Aorta (tissue), 5 donors: ENCODE measurements around the gene STAT4. TPM values are rescaled to one million over a fixed set of nuclear protein-coding genes. Genes with fewer than 3 reads are reported as not detected.

Experiments used
- ATAC-seq: fragments of 200-7000 bp; cut with Tn5 transposase; one replicate; pipeline ENCODE4 v1.9.1; 2022; ENCODE audit warnings: moderate library complexity; ENCODE audit not compliant: low FRiP score
- DNase-seq, 2 donors: peaks; one replicate each; pipeline ENCODE4 v3.0.0-alpha.2; 2020
- H3K27ac ChIP-seq, 2 donors: one replicate each; pipeline ENCODE4 v1.5.1; 2013; ENCODE audit warnings: low read length in 2 of 2, mild to moderate bottlenecking in 2 of 2, moderate library complexity in 2 of 2, control low read depth in 1 of 2, inconsistent platforms in 1 of 2, low read depth in 1 of 2
- H3K27me3 ChIP-seq, 2 donors: one replicate each; pipeline ENCODE4 v1.6.1; 2013; ENCODE audit warnings: control low read depth in 1 of 2, low read length in 1 of 2, mild to moderate bottlenecking in 1 of 2, moderate library complexity in 1 of 2; ENCODE audit not compliant: insufficient read depth in 2 of 2, control insufficient read depth in 1 of 2
- H3K36me3 ChIP-seq, 2 donors: one replicate each; pipeline ENCODE4 v1.6.1; 2013; ENCODE audit warnings: control low read depth in 1 of 2, low read length in 1 of 2, mild to moderate bottlenecking in 1 of 2; ENCODE audit not compliant: insufficient read depth in 2 of 2, control insufficient read depth in 1 of 2
- H3K4me1 ChIP-seq, 2 donors: one replicate each; pipeline ENCODE4 v1.6.1; 2013; ENCODE audit warnings: low read length in 2 of 2, control low read depth in 1 of 2, mild to moderate bottlenecking in 1 of 2, moderate library complexity in 1 of 2; ENCODE audit not compliant: insufficient read depth in 2 of 2, control insufficient read depth in 1 of 2
- H3K4me3 ChIP-seq, 2 donors: one replicate each; pipeline ENCODE4 v1.5.1; 2013; ENCODE audit warnings: low read length in 2 of 2, control low read depth in 1 of 2, mild to moderate bottlenecking in 1 of 2
- H3K9me3 ChIP-seq: one replicate; pipeline ENCODE4 v1.6.1; 2013; ENCODE audit warnings: mild to moderate bottlenecking, low read length; ENCODE audit not compliant: control insufficient read depth
- WGBS, 2 donors: extraction: QIAGEN DNeasy Blood & Tissue Kit; methylation state at CpG; one replicate each; pipeline ENCODE4 v1.1.7; 2013; 5-methylcytosine and 5-hydroxymethylcytosine counted together
- intact Hi-C, 2 donors: fragments of 100-400 bp; cut with DNase I; formaldehyde crosslinking; loops; one replicate each; pipeline versions ENCODE4 v1.14.2 to v1.15.0; 2022
- polyA plus RNA-seq, 2 donors: library from polyadenylated mRNA; stranded (reverse); fragments of 200-250 nt; gene quantifications; one replicate each; pipeline ENCODE4 v1.2.3, GENCODE V29; 2013
- total RNA-seq, 2 donors: library from RNA; stranded (reverse); fragmentation: NEBNext Ultra II Directional; extraction: Animal tissue kit (Norgen Biotek cat#: 25700); gene quantifications; one replicate each; pipeline ENCODE4 v1.2.1, GENCODE V29; 2021
- donor health status: healthy with polysubstance abuse.
- donor health status: Bipolar disorder and iron deficiency.
- donor health status: DM: no; HTN: no; CAD: no.
- donor health status: DM: no; HTN: no; CAD: no.
- donor health status: DM: yes; HTN: yes; CAD: no.

Gene STAT4
- total and polyA plus RNA-seq, 4 donors = 1.1 to 7.7 (median 3.0) TPM

DNA sequence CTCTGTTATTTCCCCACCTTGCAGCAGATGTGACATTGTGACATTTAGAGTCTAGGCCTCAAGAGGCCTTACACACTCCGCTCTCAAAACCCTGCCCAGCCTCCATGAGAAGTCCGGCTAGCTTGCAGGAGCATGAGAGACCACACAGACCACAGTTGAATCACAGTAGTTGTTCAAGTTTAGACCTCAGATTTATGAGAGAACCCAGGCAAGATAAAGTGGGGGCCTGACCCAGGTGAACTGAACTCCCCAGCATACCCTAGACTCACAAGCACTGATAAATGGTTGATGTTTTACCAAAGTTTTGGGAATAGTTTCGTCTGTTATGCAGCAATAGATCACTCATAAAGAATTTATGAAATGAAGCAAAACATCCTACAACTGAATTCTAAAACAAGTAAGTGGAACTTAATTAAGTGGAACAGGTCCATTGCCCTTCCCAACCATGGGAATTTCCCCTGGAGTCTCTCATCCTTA is 132.1 kb downstream of the STAT4 start:
- ATAC-seq (no peak), DNase-seq (no peak)
- Histone ChIP-seq H3K4me3 (no peak overlapping the region), H3K27ac (no peak overlapping the region), H3K4me1 (no peaks in the 10 kb centered on the region), H3K27me3 (no peaks in the 10 kb centered on the region), H3K9me3 (no peaks in the 10 kb centered on the region), H3K36me3 (no peaks in the 10 kb centered on the region)
- WGBS, 2 donors = 92 to 93% methylated on average over 3 of the region's 3 CpGs
- intact Hi-C loops = no loop called here

DNA sequence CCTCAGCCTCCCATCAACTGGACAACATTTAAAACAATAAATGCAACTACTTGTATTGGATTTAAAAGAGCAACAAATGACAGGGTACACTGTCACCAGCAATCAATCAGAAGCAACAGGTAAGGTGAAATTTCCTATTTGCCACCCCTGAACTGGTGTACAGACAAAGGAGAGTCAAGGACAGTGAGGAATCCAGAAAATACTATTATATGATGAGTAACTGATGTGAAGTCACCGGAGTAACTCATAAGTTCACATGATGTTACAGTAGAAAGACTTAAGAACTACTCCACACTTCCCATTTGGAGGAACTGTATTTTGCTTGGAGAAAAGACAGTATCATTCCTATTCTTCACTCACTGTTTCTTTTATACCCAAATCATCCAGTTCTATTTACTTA is 132.7 kb downstream of the STAT4 start:
- DNase-seq (no peak), ATAC-seq (no peak)
- H3K27me3 ChIP-seq = no peaks in the 10 kb centered on the region
- H3K4me1 ChIP-seq = no peaks in the 10 kb centered on the region
- H3K36me3 ChIP-seq = no peaks in the 10 kb centered on the region
- intact Hi-C loops = no loop called here
- H3K4me3 ChIP-seq = no peak overlapping the region
- no peaks in the 10 kb centered on the region for H3K9me3 ChIP-seq
- 87 to 91% methylated on average over 1 of the region's 1 CpG for WGBS, 2 donors
- no peak overlapping the region for H3K27ac ChIP-seq

DNA sequence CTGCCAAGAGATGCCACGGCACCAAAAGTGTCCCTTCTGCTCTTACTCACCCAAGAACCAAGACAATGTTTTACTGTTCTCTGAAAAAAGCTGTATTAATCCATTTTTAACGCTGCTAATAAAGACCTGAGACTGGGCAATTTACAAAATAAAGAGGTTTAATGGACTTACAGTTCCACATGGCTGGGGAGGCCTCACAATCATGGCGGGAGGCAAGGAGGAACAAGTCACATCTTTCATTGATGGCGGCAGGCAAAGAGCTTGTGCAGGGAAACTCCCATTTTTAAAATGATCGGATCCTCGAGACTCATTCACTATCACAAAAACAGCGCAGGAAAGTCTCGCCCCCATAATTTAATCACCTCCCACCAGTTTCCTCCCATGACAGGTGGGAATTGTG is 135.0 kb downstream of the STAT4 start:
- no peaks in the 10 kb centered on the region for H3K4me1 ChIP-seq
- H3K36me3 ChIP-seq = no peaks in the 10 kb centered on the region
- ATAC-seq (no peak), DNase-seq (no peak)
- intact Hi-C loops = no loop called here
- no peak overlapping the region for H3K27ac ChIP-seq
- H3K4me3 ChIP-seq = no peak overlapping the region
- no peaks in the 10 kb centered on the region for H3K27me3 ChIP-seq
- no peaks in the 10 kb centered on the region for H3K9me3 ChIP-seq
- 84 to 88% methylated on average over 8 of the region's 8 CpGs for WGBS, 2 donors

DNA sequence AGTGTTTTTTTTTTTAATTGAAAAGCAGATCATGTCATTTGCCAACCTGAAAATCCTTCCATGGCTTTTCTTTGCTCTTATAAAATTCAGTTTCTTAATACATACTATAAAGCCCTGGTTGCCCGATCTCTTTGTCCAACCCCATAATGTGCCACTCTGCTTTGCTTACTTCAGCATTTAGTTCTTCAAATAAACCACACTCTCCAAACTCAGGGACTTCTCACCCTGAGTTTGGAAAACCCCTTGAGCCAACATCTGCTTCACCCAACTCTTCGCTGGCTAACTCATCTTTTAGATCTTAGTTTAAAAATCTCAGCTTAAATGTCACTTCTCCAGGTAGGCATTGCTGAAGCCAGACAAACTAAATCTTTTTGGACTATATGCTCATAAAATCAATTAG is 135.6 kb downstream of the STAT4 start:
- intact Hi-C loops = no loop called here
- no peaks in the 10 kb centered on the region for H3K9me3 ChIP-seq
- no peak for DNase-seq
- no peak overlapping the region for H3K27ac ChIP-seq
- no peaks in the 10 kb centered on the region for H3K36me3 ChIP-seq
- H3K4me1 ChIP-seq = no peaks in the 10 kb centered on the region
- H3K4me3 ChIP-seq = no peak overlapping the region
- H3K27me3 ChIP-seq = no peaks in the 10 kb centered on the region
- WGBS, 2 donors = 93 to 96% methylated on average over 2 of the region's 2 CpGs
- ATAC-seq = no peak

DNA sequence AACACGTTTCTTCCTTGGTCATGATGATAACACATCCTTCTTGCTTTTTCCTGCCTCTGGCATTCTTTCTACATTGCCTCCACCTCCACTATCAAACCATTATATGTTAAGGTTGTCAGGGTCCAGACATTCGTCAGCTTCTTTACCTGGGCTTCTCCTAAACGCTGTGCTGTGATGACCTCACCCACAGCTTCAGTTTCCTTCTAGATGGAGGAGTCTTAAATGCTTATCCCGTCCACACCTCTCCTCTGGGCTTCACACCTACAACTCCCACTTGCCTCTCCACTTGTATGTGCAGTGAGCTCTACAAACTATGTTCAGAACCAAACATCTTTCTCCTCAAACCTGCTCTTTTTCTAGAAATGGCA is 136.2 kb downstream of the STAT4 start:
- no peaks in the 10 kb centered on the region for H3K36me3 ChIP-seq
- peak overlapping the region; percentile 44 to 71 for H3K4me3 ChIP-seq
- peak overlapping the region; percentile 33 to 83 for H3K27ac ChIP-seq
- ATAC-seq (no peak), DNase-seq (no peak)
- intact Hi-C loops = loop anchor here in 1 of 2 donors (5.0 kb wide), 1 partner anchor 167 kb away; no protein-coding TSS in a partner anchor
- 43 to 49% methylated on average over 4 of the region's 4 CpGs for WGBS, 2 donors
- H3K4me1 ChIP-seq = no peaks in the 10 kb centered on the region
- H3K27me3 ChIP-seq = no peaks in the 10 kb centered on the region
- H3K9me3 ChIP-seq = no peaks in the 10 kb centered on the region

DNA sequence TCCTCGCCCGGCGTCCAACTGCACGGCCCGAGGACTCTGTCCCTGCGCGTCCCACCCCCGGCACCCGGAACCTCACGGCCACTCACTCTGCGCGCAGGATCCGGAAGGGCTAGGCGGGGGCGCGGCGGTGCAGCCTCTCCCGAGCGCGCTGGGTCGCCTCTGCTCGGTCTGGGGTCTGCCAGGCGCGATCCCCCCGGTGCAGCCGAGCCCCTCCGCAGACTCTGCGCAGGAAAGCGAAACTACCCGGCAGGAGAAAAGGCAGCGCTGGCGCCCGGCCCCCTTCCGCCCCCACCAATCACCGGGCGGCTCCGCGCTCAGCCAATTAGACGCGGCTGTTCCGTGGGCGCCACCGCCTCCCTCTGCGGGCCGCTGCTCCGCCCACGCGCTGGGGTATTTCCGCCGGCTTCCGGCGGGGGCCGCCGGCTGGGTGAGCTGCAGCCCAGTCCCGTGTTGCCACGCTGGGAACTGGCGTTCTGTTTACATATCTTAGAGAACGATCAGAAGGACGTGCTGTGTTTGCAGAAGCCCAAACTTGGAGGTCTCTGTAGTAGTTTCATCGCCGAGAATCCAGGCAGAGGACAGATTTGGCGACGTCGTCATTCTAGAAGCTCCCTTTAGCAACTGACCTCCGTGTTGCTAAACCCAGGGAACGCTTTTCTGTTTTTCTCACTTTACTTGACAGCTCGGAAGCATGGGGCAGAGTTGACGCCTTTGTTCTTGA is 136.7 kb downstream of the STAT4 start, which contains the start of gene STAT1:
TSS of gene STAT1 (minus strand) at position 240 of the 721 bp plus-strand sequence. CDS start 4,168 bp downstream, outside the sequence.
- H3K27ac ChIP-seq = peak within 1 kb of the TSS; percentile 33 to 93
- no peaks in the 10 kb centered on the region for H3K27me3 ChIP-seq
- H3K36me3 ChIP-seq = no peaks in the 10 kb centered on the region
- intact Hi-C loops = loop anchor here in 1 of 2 donors (5.0 kb wide), 1 partner anchor 167 kb away; no protein-coding TSS in a partner anchor
- peak; percentile 96 to 98 for DNase-seq
- peak within 1 kb of the TSS; percentile 60 to 82 for H3K4me3 ChIP-seq
- H3K4me1 ChIP-seq = no peaks in the 10 kb centered on the region
- WGBS, 2 donors = 0% methylated on average over 68 of the region's 68 CpGs
- no peaks in the 10 kb centered on the region for H3K9me3 ChIP-seq
- ATAC-seq = peak; percentile 99

DNA sequence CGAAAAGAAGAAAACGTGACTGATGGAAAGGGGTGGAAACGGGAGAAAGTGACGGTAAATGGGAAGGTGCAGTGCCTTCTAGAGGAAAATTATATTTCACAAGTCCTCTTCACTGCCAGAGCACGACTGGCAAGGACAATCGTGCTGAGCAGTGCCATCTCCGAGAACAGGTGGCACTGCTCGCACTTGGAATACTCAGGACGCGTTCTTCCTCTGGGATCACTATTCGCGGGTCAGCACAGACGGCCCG is 137.2 kb downstream of the STAT4 start:
- Histone ChIP-seq H3K36me3 (no peaks in the 10 kb centered on the region), H3K4me3 (peak overlapping the region; percentile 60 to 82), H3K27me3 (no peaks in the 10 kb centered on the region), H3K4me1 (no peaks in the 10 kb centered on the region), H3K27ac (peak overlapping the region in 1 of 2 donors; percentile 93), H3K9me3 (no peaks in the 10 kb centered on the region)
- ATAC-seq = no peak
- DNase-seq = no peak
- WGBS, 2 donors = 0 to 1% methylated on average over 14 of the region's 14 CpGs
- intact Hi-C loops = loop anchor here in 1 of 2 donors (5.0 kb wide), 1 partner anchor 166 kb away; no protein-coding TSS in a partner anchor

DNA sequence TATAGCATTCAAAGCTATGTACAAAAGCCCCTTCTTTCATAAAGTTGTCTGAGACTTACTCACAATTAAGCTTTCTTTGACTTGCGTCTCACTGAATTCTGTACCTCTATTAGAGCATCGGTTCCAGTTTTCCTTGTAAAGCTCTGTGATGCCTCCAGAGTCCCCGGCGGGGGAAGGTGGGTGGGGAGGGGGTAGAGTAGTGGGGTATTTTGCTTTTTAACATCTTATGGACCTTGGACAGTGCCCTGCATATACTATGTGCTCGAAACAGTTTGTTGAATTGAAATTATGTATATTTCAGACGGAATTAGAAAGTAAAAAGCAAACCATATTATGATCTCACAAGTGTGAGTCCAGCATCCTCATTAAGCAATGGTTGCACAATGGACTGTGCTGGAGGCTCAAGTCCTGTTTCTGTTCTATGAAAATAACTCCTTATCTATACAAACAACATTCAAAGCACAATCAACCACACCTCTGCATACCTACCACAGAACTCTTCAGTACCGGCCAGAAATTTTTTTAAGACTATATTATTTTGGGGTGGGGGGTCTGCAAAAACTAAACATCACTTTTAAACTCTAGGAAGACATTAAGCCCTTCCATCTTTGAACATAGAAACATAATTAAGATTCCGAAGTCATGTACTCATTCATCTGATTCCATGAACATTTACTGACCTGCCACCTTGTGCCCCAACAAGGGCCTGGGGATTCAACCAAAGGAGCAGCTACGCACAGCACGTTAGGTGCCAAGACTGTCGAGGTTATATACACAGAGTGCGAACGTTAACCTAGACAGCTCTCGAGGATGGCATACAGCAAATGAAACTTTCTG is 137.7 kb downstream of the STAT4 start:
- WGBS, 2 donors = 29 to 32% methylated on average over 14 of the region's 14 CpGs
- intact Hi-C loops = loop anchor here in 1 of 2 donors (5.0 kb wide), 1 partner anchor 166 kb away; no protein-coding TSS in a partner anchor

More for the DNA sequence above, 137.7 kb downstream of the STAT4 start:
- Histone ChIP-seq H3K4me1 (no peaks in the 10 kb centered on the region), H3K36me3 (peaks cover 0 to 1% of the 10 kb centered on the region in 2 donors), H3K9me3 (no peaks in the 10 kb centered on the region), H3K4me3 (peak overlapping the region; percentile 60 to 82), H3K27ac (peak overlapping the region in 1 of 2 donors; percentile 93), H3K27me3 (no peaks in the 10 kb centered on the region)
- ATAC-seq (peak; percentile 1), DNase-seq (no peak)
